HCT116 (cell line): ENCODE results near the gene SIN3B. TPM values are rescaled to one million over a fixed set of nuclear protein-coding genes. Genes with fewer than 3 reads are reported as not detected.

Experiments used
- ATAC-seq: fragments of 200-7000 bp; cut with Tn5 transposase; 2 replicates; pipeline ENCODE4 v1.9.1; 2020; ENCODE audit warnings: mild to moderate bottlenecking, moderate library complexity
- BruUV-seq: library from RNA; stranded (reverse); fragments of 400-500 nt; replicated peaks from 2 replicates; lab custom pipeline; 2021; lab: Mats Ljungman, UMichigan
- CTCF ChIA-PET: fragments of 300-600 bp; sonication (Branson Sonifier 250); formaldehyde crosslinking; loops from one replicate; lab custom pipeline; 2021; ENCODE audit warnings: antibody characterized with exemption; lab: Charles Lee
- POLR2A ChIA-PET: fragments of 300-600, 350-600 bp; sonication (Branson Sonifier 250); formaldehyde crosslinking; loops from one replicate; lab custom pipeline; 2021; ENCODE audit warnings: antibody characterized with exemption; lab: Charles Lee
- RAD21 ChIA-PET, 2 experiments: fragments of 300-600 bp; sonication (Branson Sonifier 250); formaldehyde crosslinking; loops; one replicate each; lab custom pipeline; 2023; ENCODE audit warnings: low total read pairs in 2 of 2; ENCODE audit not compliant: uncharacterized antibody in 2 of 2, unreplicated experiment in 2 of 2, low non-redundant PET in 1 of 2; lab: Charles Lee
- DNase-seq: peaks from one replicate; pipeline ENCODE4 v3.0.0-alpha.2; 2010; ENCODE audit warnings: low read depth, low spot score
- H2AFZ ChIP-seq: fragments of 200-600 bp; shearing (Covaris generic), sonication (generic); 2 replicates; pipeline ENCODE4 v1.6.1; 2017; ENCODE audit warnings: low read depth, mixed run types, mixed read lengths, antibody characterized with exemption, low read length; ENCODE audit not compliant: poor library complexity, severe bottlenecking
- H3K27ac ChIP-seq: 2 replicates; pipeline ENCODE4 v1.5.1; 2012; ENCODE audit warnings: low read depth, low read length
- H3K27me3 ChIP-seq: fragments of 200-600 bp; sonication (generic); 2 replicates; pipeline ENCODE4 v1.6.1; 2016; ENCODE audit warnings: mixed run types, low read length, mixed read lengths; ENCODE audit not compliant: insufficient read depth
- H3K36me3 ChIP-seq, 2 experiments: fragments of 200-500 bp in 1 of 2; fragments of 200-600 bp in 1 of 2; sonication (Bioruptor generic) in 1 of 2; sonication (generic) in 1 of 2; 2 replicates each; pipeline versions ENCODE4 v1.5.1 to v1.6.1; 2014 to 2016; ENCODE audit warnings: low read length in 2 of 2, inconsistent platforms in 1 of 2, mixed read lengths in 1 of 2, mixed run types in 1 of 2; ENCODE audit not compliant: insufficient read depth in 2 of 2, control insufficient read depth in 1 of 2
- H3K4me1 ChIP-seq, 2 experiments: fragments of 200-600 bp in 1 of 2; sonication (generic) in 1 of 2; 2 replicates each; pipeline versions ENCODE4 v1.5.1 to v1.6.1; 2012 to 2017; ENCODE audit warnings: low read length in 2 of 2, inconsistent platforms in 1 of 2, mild to moderate bottlenecking in 1 of 2, mixed read lengths in 1 of 2, mixed run types in 1 of 2, moderate library complexity in 1 of 2; ENCODE audit not compliant: insufficient read depth in 2 of 2, control insufficient read depth in 1 of 2
- H3K4me2 ChIP-seq: fragments of 200-600 bp; sonication (generic); 2 replicates; pipeline ENCODE4 v1.6.1; 2017; ENCODE audit warnings: mixed run types, low read length, mixed read lengths
- H3K4me3 ChIP-seq, 2 experiments: fragments of 200-600 bp in 1 of 2; sonication (generic) in 1 of 2; replicated peaks in 1 of 2; 2 replicates each; pipeline ENCODE4 v1.5.1; 2011 to 2016; ENCODE audit warnings: low read length in 2 of 2, control low read depth in 1 of 2, low read depth in 1 of 2, mild to moderate bottlenecking in 1 of 2, mixed read lengths in 1 of 2, mixed run types in 1 of 2
- H3K79me2 ChIP-seq: fragments of 200-600 bp; sonication (generic); 2 replicates; pipeline ENCODE4 v1.6.1; 2017; ENCODE audit warnings: mild to moderate bottlenecking, mixed run types, low read length, moderate library complexity, mixed read lengths; ENCODE audit not compliant: insufficient read depth
- H3K9ac ChIP-seq: fragments of 200-600 bp; sonication (generic); 2 replicates; pipeline ENCODE4 v1.6.1; 2016; ENCODE audit warnings: low read length, mixed read lengths
- H3K9me2 ChIP-seq: fragments of 200-600 bp; sonication (generic), shearing (Covaris generic); 2 replicates; pipeline ENCODE4 v1.6.1; 2017; ENCODE audit warnings: mixed run types, mild to moderate bottlenecking, moderate library complexity; ENCODE audit not compliant: insufficient read depth
- H3K9me3 ChIP-seq, 2 experiments: fragments of 200-500 bp in 1 of 2; fragments of 200-600 bp in 1 of 2; sonication (Bioruptor generic) in 1 of 2; sonication (generic) in 1 of 2; 2 replicates each; pipeline ENCODE4 v1.6.1; 2014 to 2017; ENCODE audit warnings: low read length in 2 of 2, mixed read lengths in 2 of 2, inconsistent platforms in 1 of 2, low read depth in 1 of 2, mild to moderate bottlenecking in 1 of 2, mixed run types in 1 of 2, moderate library complexity in 1 of 2; ENCODE audit not compliant: control insufficient read depth in 1 of 2, insufficient read depth in 1 of 2
- H4K20me1 ChIP-seq: fragments of 200-600 bp; sonication (generic), shearing (Covaris generic); 2 replicates; pipeline ENCODE4 v1.6.1; 2017; ENCODE audit warnings: mixed run types, mild to moderate bottlenecking, moderate library complexity; ENCODE audit not compliant: insufficient read depth
- CEBPB ChIP-seq: IDR thresholded peaks from 2 replicates; pipeline ENCODE4 v1.6.1; 2012; ENCODE audit warnings: low read depth
- EGR1 ChIP-seq: IDR thresholded peaks from 2 replicates; pipeline ENCODE4 v1.6.1; 2012; ENCODE audit warnings: low read depth
- ELF1 ChIP-seq: IDR thresholded peaks from 2 replicates; pipeline ENCODE4 v1.6.1; 2012; ENCODE audit warnings: low read depth, borderline replicate concordance
- EZH2 ChIP-seq: fragments of 200-600 bp; sonication (generic); IDR thresholded peaks from 2 replicates; pipeline ENCODE4 v1.6.1; 2017; ENCODE audit warnings: antibody characterized with exemption, mixed run types
- EZH2phosphoT487 ChIP-seq: fragments of 200-600 bp; IDR thresholded peaks from 2 replicates; pipeline ENCODE4 v1.6.1; 2018; ENCODE audit warnings: antibody characterized with exemption, borderline replicate concordance
- POLR2AphosphoS5 ChIP-seq: IDR thresholded peaks from 2 replicates; pipeline ENCODE4 v1.6.1; 2011; ENCODE audit warnings: mild to moderate bottlenecking, low read depth, low read length, moderate library complexity
- SP1 ChIP-seq: IDR thresholded peaks from 2 replicates; pipeline ENCODE4 v1.6.1; 2012; ENCODE audit warnings: low read depth
- TCF7L2 ChIP-seq: IDR thresholded peaks from 2 replicates; pipeline ENCODE4 v1.7.0; 2011; ENCODE audit warnings: borderline replicate concordance, inconsistent platforms; ENCODE audit not compliant: insufficient read depth, insufficient read length; ENCODE audit errors: extremely low read depth
- ZFX ChIP-seq: fragments of 450-650 bp; IDR thresholded peaks from 2 replicates; pipeline ENCODE4 v1.6.1; 2017
- intact Hi-C: fragments of 100-400 bp; cut with micrococcal nuclease; formaldehyde crosslinking; loops from 2 replicates; pipeline ENCODE4 v1.10.0; 2022
- total RNA-seq: library from RNA; stranded (reverse); gene quantifications from one replicate; pipeline ENCODE4 v1.2.1, GENCODE V29; 2021; ENCODE audit not compliant: unreplicated experiment
- TF ChIP-seq, protein P1 (sequence below): IDR thresholded peaks from 2 replicates; pipeline ENCODE4 v1.6.1; 2012; ENCODE audit warnings: low read depth

The SIN3B gene
- total RNA-seq, 1 experiment from 2014 or later: 59.9 TPM

DNA sequence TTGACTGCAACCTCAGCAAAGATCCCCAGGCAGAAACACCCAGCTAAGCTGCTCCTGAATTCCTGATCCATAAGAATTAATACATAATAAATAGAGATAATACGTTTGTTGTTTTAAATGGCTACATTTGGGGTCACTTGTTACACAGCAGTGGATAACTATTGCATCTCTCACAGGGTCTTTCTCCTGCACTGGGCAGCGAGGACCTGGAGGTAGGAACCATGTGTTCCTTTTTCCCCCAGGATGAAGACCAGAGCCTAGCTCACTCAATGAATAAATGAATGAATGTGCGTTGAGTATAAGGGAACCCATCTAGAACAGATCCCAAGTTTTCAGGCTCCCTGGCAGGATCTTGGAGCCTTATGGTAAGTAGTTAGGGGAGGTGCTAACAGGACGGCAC, 90.3 kb downstream of the SIN3B start:
- Histone ChIP-seq H3K36me3 (no peaks in the 10 kb centered on the region), H3K4me1 (peaks cover 7 to 14% of the 10 kb centered on the region in 2 experiments), H3K27ac (no peak overlapping the region), H3K27me3 (no peaks in the 10 kb centered on the region), H3K4me2 (no peak overlapping the region), H3K9me2 (no peaks in the 10 kb centered on the region), H3K9ac (no peak overlapping the region), H4K20me1 (no peaks in the 10 kb centered on the region), H2AFZ (no peak overlapping the region), H3K4me3 (no peak overlapping the region), H3K79me2 (no peaks in the 10 kb centered on the region), H3K9me3 (peaks cover 0 to 3% of the 10 kb centered on the region in 2 experiments; a peak in 1 of 4 replicates)
- POLR2A ChIA-PET: no interaction called here
- RAD21 ChIA-PET: no interaction called here
- BruUV-seq: no TSS peak
- CTCF ChIA-PET: no interaction called here
- no peak for DNase-seq
- ATAC-seq: no peak
- no peak for TF ChIP-seq EZH2phosphoT487
- no peak for TF ChIP-seq POLR2AphosphoS5
- no peak for TF ChIP-seq ZFX
- no peak for TF ChIP-seq EZH2
- TF ChIP-seq EGR1: no peak
- TF ChIP-seq ELF1: no peak
- TF ChIP-seq, protein P1, sequence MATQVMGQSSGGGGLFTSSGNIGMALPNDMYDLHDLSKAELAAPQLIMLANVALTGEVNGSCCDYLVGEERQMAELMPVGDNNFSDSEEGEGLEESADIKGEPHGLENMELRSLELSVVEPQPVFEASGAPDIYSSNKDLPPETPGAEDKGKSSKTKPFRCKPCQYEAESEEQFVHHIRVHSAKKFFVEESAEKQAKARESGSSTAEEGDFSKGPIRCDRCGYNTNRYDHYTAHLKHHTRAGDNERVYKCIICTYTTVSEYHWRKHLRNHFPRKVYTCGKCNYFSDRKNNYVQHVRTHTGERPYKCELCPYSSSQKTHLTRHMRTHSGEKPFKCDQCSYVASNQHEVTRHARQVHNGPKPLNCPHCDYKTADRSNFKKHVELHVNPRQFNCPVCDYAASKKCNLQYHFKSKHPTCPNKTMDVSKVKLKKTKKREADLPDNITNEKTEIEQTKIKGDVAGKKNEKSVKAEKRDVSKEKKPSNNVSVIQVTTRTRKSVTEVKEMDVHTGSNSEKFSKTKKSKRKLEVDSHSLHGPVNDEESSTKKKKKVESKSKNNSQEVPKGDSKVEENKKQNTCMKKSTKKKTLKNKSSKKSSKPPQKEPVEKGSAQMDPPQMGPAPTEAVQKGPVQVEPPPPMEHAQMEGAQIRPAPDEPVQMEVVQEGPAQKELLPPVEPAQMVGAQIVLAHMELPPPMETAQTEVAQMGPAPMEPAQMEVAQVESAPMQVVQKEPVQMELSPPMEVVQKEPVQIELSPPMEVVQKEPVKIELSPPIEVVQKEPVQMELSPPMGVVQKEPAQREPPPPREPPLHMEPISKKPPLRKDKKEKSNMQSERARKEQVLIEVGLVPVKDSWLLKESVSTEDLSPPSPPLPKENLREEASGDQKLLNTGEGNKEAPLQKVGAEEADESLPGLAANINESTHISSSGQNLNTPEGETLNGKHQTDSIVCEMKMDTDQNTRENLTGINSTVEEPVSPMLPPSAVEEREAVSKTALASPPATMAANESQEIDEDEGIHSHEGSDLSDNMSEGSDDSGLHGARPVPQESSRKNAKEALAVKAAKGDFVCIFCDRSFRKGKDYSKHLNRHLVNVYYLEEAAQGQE: no peak
- no peak for TF ChIP-seq CEBPB
- no peak for TF ChIP-seq TCF7L2
- TF ChIP-seq SP1: no peak
- intact Hi-C loops: no loop called here
